HCT116 (cell line): ENCODE measurements around the gene LMCD1.

ENCODE experiments used
- POLR2A ChIP-seq: IDR thresholded peaks from 2 replicates; pipeline ENCODE4 v1.7.0; 2011; ENCODE audit warnings: borderline replicate concordance; ENCODE audit not compliant: insufficient read depth, insufficient read length; ENCODE audit errors: extremely low read depth
- TF ChIP-seq, protein P1 (sequence below): IDR thresholded peaks from 2 replicates; pipeline ENCODE4 v1.6.1; 2012; ENCODE audit warnings: low read depth

- TF ChIP-seq, protein P1, sequence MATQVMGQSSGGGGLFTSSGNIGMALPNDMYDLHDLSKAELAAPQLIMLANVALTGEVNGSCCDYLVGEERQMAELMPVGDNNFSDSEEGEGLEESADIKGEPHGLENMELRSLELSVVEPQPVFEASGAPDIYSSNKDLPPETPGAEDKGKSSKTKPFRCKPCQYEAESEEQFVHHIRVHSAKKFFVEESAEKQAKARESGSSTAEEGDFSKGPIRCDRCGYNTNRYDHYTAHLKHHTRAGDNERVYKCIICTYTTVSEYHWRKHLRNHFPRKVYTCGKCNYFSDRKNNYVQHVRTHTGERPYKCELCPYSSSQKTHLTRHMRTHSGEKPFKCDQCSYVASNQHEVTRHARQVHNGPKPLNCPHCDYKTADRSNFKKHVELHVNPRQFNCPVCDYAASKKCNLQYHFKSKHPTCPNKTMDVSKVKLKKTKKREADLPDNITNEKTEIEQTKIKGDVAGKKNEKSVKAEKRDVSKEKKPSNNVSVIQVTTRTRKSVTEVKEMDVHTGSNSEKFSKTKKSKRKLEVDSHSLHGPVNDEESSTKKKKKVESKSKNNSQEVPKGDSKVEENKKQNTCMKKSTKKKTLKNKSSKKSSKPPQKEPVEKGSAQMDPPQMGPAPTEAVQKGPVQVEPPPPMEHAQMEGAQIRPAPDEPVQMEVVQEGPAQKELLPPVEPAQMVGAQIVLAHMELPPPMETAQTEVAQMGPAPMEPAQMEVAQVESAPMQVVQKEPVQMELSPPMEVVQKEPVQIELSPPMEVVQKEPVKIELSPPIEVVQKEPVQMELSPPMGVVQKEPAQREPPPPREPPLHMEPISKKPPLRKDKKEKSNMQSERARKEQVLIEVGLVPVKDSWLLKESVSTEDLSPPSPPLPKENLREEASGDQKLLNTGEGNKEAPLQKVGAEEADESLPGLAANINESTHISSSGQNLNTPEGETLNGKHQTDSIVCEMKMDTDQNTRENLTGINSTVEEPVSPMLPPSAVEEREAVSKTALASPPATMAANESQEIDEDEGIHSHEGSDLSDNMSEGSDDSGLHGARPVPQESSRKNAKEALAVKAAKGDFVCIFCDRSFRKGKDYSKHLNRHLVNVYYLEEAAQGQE: no peak
- TF ChIP-seq POLR2A: no peak
Measured at GRCh38 chr3:8480699-8481098, 20.9 kb upstream of the LMCD1 start.
